PC-3 (cell line): ENCODE data around the gene OR7D2. TPM values are rescaled to one million over a fixed set of nuclear protein-coding genes. Genes with fewer than 3 reads are reported as not detected.

ENCODE experiments used
- ATAC-seq: fragments of 200-7000 bp; cut with Tn5 transposase; 2 replicates; pipeline ENCODE4 v1.9.1; 2020; ENCODE audit warnings: mild to moderate bottlenecking, moderate library complexity
- BruUV-seq: library from RNA; stranded (reverse); fragments of 400-500 nt; replicated peaks from 2 replicates; lab custom pipeline; 2021; lab: Mats Ljungman, UMichigan
- CTCF ChIA-PET: fragments of 300-600 bp; sonication (Branson Sonifier 250); formaldehyde crosslinking; loops from one replicate; lab custom pipeline; 2022; ENCODE audit warnings: antibody characterized with exemption; lab: Charles Lee
- POLR2A ChIA-PET: fragments of 300-600 bp; sonication (Branson Sonifier 250); formaldehyde crosslinking; loops from one replicate; lab custom pipeline; 2022; ENCODE audit warnings: antibody characterized with exemption; ENCODE audit not compliant: unreplicated experiment; lab: Charles Lee
- DNase-seq: peaks from one replicate; pipeline ENCODE4 v3.0.0-alpha.2; 2015
- H2AFZ ChIP-seq: fragments of 300-600 bp; sonication (generic); 2 replicates; pipeline ENCODE4 v1.6.0; 2016; ENCODE audit warnings: antibody characterized with exemption, low read length
- H3F3A ChIP-seq: fragments of 300-600 bp; sonication (generic); one replicate; pipeline ENCODE4 v1.6.0; 2017; ENCODE audit warnings: antibody characterized with exemption, low read length, control low read depth, mild to moderate bottlenecking; ENCODE audit not compliant: unreplicated experiment
- H3K27ac ChIP-seq: fragments of 300-600 bp; sonication (generic); 2 replicates; pipeline ENCODE4 v1.5.1; 2016; ENCODE audit warnings: mild to moderate bottlenecking, low read length
- H3K27me3 ChIP-seq: fragments of 300-600 bp; sonication (generic); 2 replicates; pipeline ENCODE4 v1.6.1; 2016; ENCODE audit warnings: low read length, mixed read lengths
- H3K36me3 ChIP-seq: fragments of 300-600 bp; sonication (generic); 2 replicates; pipeline ENCODE4 v1.6.1; 2016; ENCODE audit warnings: low read depth, mixed run types, low read length, mixed read lengths
- H3K4me1 ChIP-seq: fragments of 300-600 bp; sonication (generic); 2 replicates; pipeline ENCODE4 v1.5.1; 2016; ENCODE audit warnings: low read length; ENCODE audit not compliant: insufficient read depth
- H3K4me2 ChIP-seq: fragments of 300-600 bp; sonication (generic); 2 replicates; pipeline ENCODE4 v1.6.0; 2016; ENCODE audit warnings: low read length
- H3K4me3 ChIP-seq: fragments of 300-600 bp; sonication (generic); 2 replicates; pipeline ENCODE4 v1.5.1; 2016; ENCODE audit warnings: mild to moderate bottlenecking, low read length, mixed read lengths
- H3K79me2 ChIP-seq: fragments of 300-600 bp; sonication (generic); 2 replicates; pipeline ENCODE4 v1.6.1; 2017; ENCODE audit warnings: low read length, mixed read lengths
- H3K9ac ChIP-seq: fragments of 300-600 bp; sonication (generic); 2 replicates; pipeline ENCODE4 v1.6.0; 2016; ENCODE audit warnings: mild to moderate bottlenecking, low read length
- H3K9me2 ChIP-seq: fragments of 300-600 bp; sonication (generic); replicated peaks from 2 replicates; pipeline ENCODE4 v1.6.1; 2016; ENCODE audit warnings: mixed run types, low read length, mixed read lengths
- H3K9me3 ChIP-seq: fragments of 300-600 bp; sonication (generic); 2 replicates; pipeline ENCODE4 v1.6.1; 2016; ENCODE audit warnings: low read length, mixed read lengths
- H4K20me1 ChIP-seq: fragments of 300-600 bp; sonication (generic); 2 replicates; pipeline ENCODE4 v1.6.1; 2016; ENCODE audit warnings: low read length, mixed read lengths
- EZH2 ChIP-seq: fragments of 300-600 bp; sonication (generic); IDR thresholded peaks from one replicate; pipeline ENCODE4 v1.6.1; 2017; ENCODE audit warnings: antibody characterized with exemption, mild to moderate bottlenecking, low read length; ENCODE audit not compliant: unreplicated experiment
- EZH2phosphoT487 ChIP-seq: fragments of 300-600 bp; sonication (generic); IDR thresholded peaks from 2 replicates; pipeline ENCODE4 v1.6.1; 2018; ENCODE audit warnings: mild to moderate bottlenecking, antibody characterized with exemption, low read length, borderline replicate concordance
- intact Hi-C: fragments of 100-400 bp; cut with micrococcal nuclease; formaldehyde crosslinking; loops from 2 replicates; pipeline ENCODE4 v1.9.0; 2023
- total RNA-seq: library from RNA; depleted of rRNA; stranded (reverse); fragments of >200 nt; gene quantifications from 2 replicates; pipeline ENCODE4 v1.2.3, GENCODE V29; 2014
- TF ChIP-seq, protein P1 (sequence below): fragments of 300-600 bp; sonication (generic); conservative IDR thresholded peaks from 2 replicates; pipeline ENCODE4 v1.5.1; 2017; ENCODE audit warnings: antibody characterized with exemption, low read depth, mild to moderate bottlenecking, low read length

OR7D2 gene
- total RNA-seq, 1 experiment from 2014 or later, result 0.07 TPM

GRCh38 chr19:9144920-9145319, 33.9 kb upstream of the OR7D2 start:
- DNase-seq (no peak), ATAC-seq (no peak)
- CTCF ChIA-PET, result no interaction called here
- peaks cover 61% of the 10 kb centered on the region for H3K9me3 ChIP-seq
- H3F3A ChIP-seq, result no peaks in the 10 kb centered on the region
- H3K4me2 ChIP-seq, result no peak overlapping the region
- no peak overlapping the region for H2AFZ ChIP-seq
- H3K79me2 ChIP-seq, result peaks cover 98% of the 10 kb centered on the region
- H3K4me1 ChIP-seq, result peaks cover 16% of the 10 kb centered on the region
- peaks cover 84% of the 10 kb centered on the region for H3K36me3 ChIP-seq
- peak overlapping the region; percentile 20; the same call in 1 of the 2 replicates for H3K4me3 ChIP-seq
- no peaks in the 10 kb centered on the region for H3K9me2 ChIP-seq
- H3K27ac ChIP-seq, result no peak overlapping the region
- peaks cover 8% of the 10 kb centered on the region; the same call in 1 of the 2 replicates for H4K20me1 ChIP-seq
- no peak overlapping the region for H3K9ac ChIP-seq
- BruUV-seq, result no TSS peak
- H3K27me3 ChIP-seq, result no peaks in the 10 kb centered on the region
- intact Hi-C loops, result loop anchor here (10.0 kb wide), 1 partner anchor 290 kb away; the partner anchor contains the start of gene ZNF266
- TF ChIP-seq EZH2phosphoT487, result no peak
- TF ChIP-seq, protein P1, sequence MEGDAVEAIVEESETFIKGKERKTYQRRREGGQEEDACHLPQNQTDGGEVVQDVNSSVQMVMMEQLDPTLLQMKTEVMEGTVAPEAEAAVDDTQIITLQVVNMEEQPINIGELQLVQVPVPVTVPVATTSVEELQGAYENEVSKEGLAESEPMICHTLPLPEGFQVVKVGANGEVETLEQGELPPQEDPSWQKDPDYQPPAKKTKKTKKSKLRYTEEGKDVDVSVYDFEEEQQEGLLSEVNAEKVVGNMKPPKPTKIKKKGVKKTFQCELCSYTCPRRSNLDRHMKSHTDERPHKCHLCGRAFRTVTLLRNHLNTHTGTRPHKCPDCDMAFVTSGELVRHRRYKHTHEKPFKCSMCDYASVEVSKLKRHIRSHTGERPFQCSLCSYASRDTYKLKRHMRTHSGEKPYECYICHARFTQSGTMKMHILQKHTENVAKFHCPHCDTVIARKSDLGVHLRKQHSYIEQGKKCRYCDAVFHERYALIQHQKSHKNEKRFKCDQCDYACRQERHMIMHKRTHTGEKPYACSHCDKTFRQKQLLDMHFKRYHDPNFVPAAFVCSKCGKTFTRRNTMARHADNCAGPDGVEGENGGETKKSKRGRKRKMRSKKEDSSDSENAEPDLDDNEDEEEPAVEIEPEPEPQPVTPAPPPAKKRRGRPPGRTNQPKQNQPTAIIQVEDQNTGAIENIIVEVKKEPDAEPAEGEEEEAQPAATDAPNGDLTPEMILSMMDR, result no peak
- no peak for TF ChIP-seq EZH2
- POLR2A ChIA-PET, result no interaction called here

- BruUV-seq, result no TSS peak
- H3K9ac ChIP-seq, result no peak overlapping the region
- TF ChIP-seq, protein P1, result no peak
- TF ChIP-seq EZH2 (no peak), EZH2phosphoT487 (no peak)
- no peak overlapping the region for H2AFZ ChIP-seq
- H4K20me1 ChIP-seq, result peaks cover 17% of the 10 kb centered on the region; the same call in 1 of the 2 replicates
- no peak for DNase-seq
- intact Hi-C loops, result loop anchor here (10.0 kb wide), 1 partner anchor 288 kb away; the partner anchor contains the start of gene ZNF266
- peaks cover 94% of the 10 kb centered on the region for H3K36me3 ChIP-seq
- peaks cover 71% of the 10 kb centered on the region for H3K9me3 ChIP-seq
- H3K4me2 ChIP-seq, result no peak overlapping the region
- H3K27me3 ChIP-seq, result no peaks in the 10 kb centered on the region
- peaks cover 100% of the 10 kb centered on the region for H3K79me2 ChIP-seq
- ChIA-PET CTCF (no interaction called here), POLR2A (no interaction called here)
- H3K4me3 ChIP-seq, result no peak overlapping the region; the same call in 1 of the 2 replicates
- H3K4me1 ChIP-seq, result peaks cover 13% of the 10 kb centered on the region
- H3K27ac ChIP-seq, result no peak overlapping the region
- ATAC-seq, result no peak
- H3F3A ChIP-seq, result no peaks in the 10 kb centered on the region
- H3K9me2 ChIP-seq, result no peaks in the 10 kb centered on the region
Measured at GRCh38 chr19:9146882-9147281, 31.9 kb upstream of the OR7D2 start.

- ATAC-seq, result no peak
Measured at GRCh38 chr19:9148697-9149096, 30.1 kb upstream of the OR7D2 start.

More at GRCh38 chr19:9148697-9149096, 30.1 kb upstream of the OR7D2 start:
- Histone ChIP-seq H3K27me3 (no peaks in the 10 kb centered on the region), H3K79me2 (peaks cover 100% of the 10 kb centered on the region), H2AFZ (no peak overlapping the region), H3K4me3 (no peak overlapping the region), H4K20me1 (0 out of 2 replicates have a peak, but pooled peaks cover 8% of the 10 kb centered on the region), H3K27ac (no peak overlapping the region), H3F3A (no peaks in the 10 kb centered on the region), H3K9ac (no peak overlapping the region), H3K36me3 (peaks cover 94% of the 10 kb centered on the region), H3K4me2 (no peak overlapping the region), H3K4me1 (peaks cover 12% of the 10 kb centered on the region), H3K9me3 (peaks cover 65% of the 10 kb centered on the region), H3K9me2 (no peaks in the 10 kb centered on the region)
- TF ChIP-seq, protein P1, result no peak
- TF ChIP-seq EZH2 (no peak), EZH2phosphoT487 (no peak)
- ChIA-PET POLR2A (no interaction called here), CTCF (no interaction called here)
- intact Hi-C loops, result loop anchor here (10.0 kb wide), 1 partner anchor 286 kb away; the partner anchor contains the start of gene ZNF266
- BruUV-seq, result no TSS peak
- DNase-seq, result no peak
